HG02970 (cell line): ENCODE results near the gene MYPOP.
"Not testable (repeated sequence)": the region's sequence is repeated elsewhere in the genome, so short reads cannot be mapped to it uniquely, and the experiment has no call there.

Source experiments
- ATAC-seq: cut with Tn5 transposase; IDR thresholded peaks from one replicate; pipeline ENCODE4 v1.9.1; 2021; ENCODE audit warnings: mild to moderate bottlenecking, moderate library complexity, moderate number of reproducible peaks; ENCODE audit not compliant: unreplicated experiment, low FRiP score

The MYPOP gene

GRCh38 chr19:45883881-45884681, 18.3 kb downstream of the MYPOP start:
- no peak for ATAC-seq

- no peak for ATAC-seq
Measured at GRCh38 chr19:45883586-45883880, 18.9 kb downstream of the MYPOP start.

GRCh38 chr19:45882652-45883585, 19.5 kb downstream of the MYPOP start:
- ATAC-seq = no peak

- ATAC-seq = no peak
Measured at GRCh38 chr19:45881909-45882528, 20.4 kb downstream of the MYPOP start.

GRCh38 chr19:45881082-45881908, 21.1 kb downstream of the MYPOP start:
- ATAC-seq = no peak

GRCh38 chr19:45879971-45880370, 22.4 kb downstream of the MYPOP start:
- no peak for ATAC-seq

- ATAC-seq = no peak
Measured at GRCh38 chr19:45879055-45879454, 23.4 kb downstream of the MYPOP start.

GRCh38 chr19:45878043-45878794, 24.2 kb downstream of the MYPOP start:
- no peak for ATAC-seq

- ATAC-seq = no peak
Measured at GRCh38 chr19:45876411-45877197, 25.8 kb downstream of the MYPOP start.

GRCh38 chr19:45876161-45876410, 26.3 kb downstream of the MYPOP start:
- ATAC-seq = no peak

GRCh38 chr19:45874620-45874966, 27.8 kb downstream of the MYPOP start:
- ATAC-seq = no peak

- no peak for ATAC-seq
Measured at GRCh38 chr19:45873219-45873772, 29.1 kb downstream of the MYPOP start.

- ATAC-seq = no peak
Measured at GRCh38 chr19:45872095-45872919, 30.1 kb downstream of the MYPOP start.

GRCh38 chr19:45870798-45871197, 31.6 kb downstream of the MYPOP start:
- ATAC-seq = no peak

- ATAC-seq = not testable (repeated sequence)
Measured at GRCh38 chr19:45867241-45867640, 35.2 kb downstream of the MYPOP start.

- no peak for ATAC-seq
Measured at GRCh38 chr19:45866400-45867176, 35.8 kb downstream of the MYPOP start.

GRCh38 chr19:45865269-45865948, 37.0 kb downstream of the MYPOP start:
- ATAC-seq = no peak
